Measurements from ENCODE around the gene ZGPAT. TPM values are rescaled to one million over a fixed set of nuclear protein-coding genes. Genes with fewer than 3 reads are reported as not detected.

Gene ZGPAT
- total and polyA plus RNA-seq, 9 of the 15 experiments (the other 6 are each of a cell fraction or from before 2014, with no cell fraction given): 0.14 to 26.6 (median 7.4) TPM

DNA sequence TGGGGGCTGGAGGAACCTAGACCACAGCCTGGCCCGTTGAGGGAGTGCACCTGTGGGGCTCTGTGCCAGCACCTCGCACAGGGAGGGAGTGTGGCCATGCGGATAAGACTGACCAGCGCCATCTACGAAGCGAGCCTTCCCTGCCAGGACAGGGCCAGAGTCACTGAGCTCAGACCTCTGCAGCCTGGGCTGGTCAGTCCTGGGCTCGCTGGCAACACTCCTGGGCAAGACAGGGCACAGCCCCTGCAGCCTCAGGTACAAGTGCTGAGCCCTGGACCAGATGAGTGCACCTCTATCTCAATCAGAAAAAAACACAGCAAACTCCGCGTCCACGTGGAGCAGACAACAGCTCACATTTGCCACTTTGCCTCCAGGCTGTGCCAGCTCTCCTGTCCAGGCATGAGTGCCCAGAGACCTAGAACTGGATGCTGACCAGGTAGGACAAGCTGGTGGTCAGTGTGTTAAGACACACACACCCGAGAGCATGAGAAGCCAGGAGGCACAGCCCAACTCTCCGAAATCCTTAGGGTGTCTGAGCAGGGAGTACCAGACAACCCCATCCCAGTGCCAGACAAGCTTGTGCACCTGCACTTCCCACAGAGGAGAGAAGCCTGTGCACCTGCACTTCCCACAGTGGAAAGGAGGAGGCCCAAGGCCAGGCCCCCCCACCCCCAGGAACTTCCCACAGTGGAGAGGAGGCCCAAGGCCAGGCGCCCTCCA, 4.9 kb upstream of the ZGPAT start:
- H3K4me3 ChIP-seq: no peak overlapping the region
- peaks cover 16% of the 10 kb centered on the region for H4K20me1 ChIP-seq (replicated peaks; ENCODE audit: control insufficient read depth, insufficient read depth, low read length)
- peaks cover 39% of the 10 kb centered on the region for H3K36me3 ChIP-seq (ENCODE audit: control insufficient read depth, insufficient read depth, low read length)
- no peak for ATAC-seq
- TF ChIP-seq POLR2A (conservative IDR thresholded peaks at IDR 0.05) (peak; percentile 50; the same call in 1 of the 2 replicates), ETV5 (CRISPR knock-in tag; IDR thresholded peaks at IDR 0.05; ENCODE audit: low read depth) (no peak), GTF2F1 (IDR thresholded peaks at IDR 0.05; ENCODE audit: low read depth, low read length) (no peak), STAG1 (CRISPR knock-in tag; IDR thresholded peaks at IDR 0.05; ENCODE audit: borderline replicate concordance) (no peak), TEAD2 (tag; IDR thresholded peaks at IDR 0.05) (no peak)
- peaks cover 30% of the 10 kb centered on the region for H3K79me2 ChIP-seq (ENCODE audit: control insufficient read depth, insufficient read depth, low read length)
- ChIA-PET POLR2A (interaction anchor here (0.7 to 0.8 kb wide), 2 partner anchors 78 to 167 kb away, joined by 3 read pairs; no protein-coding TSS in a partner anchor), CTCF (ENCODE audit: low intra/inter-chr PET ratio) (no interaction called here)
- no peak overlapping the region for H2AFZ ChIP-seq (ENCODE audit: low read depth, low read length)
- no peaks in the 10 kb centered on the region for H3K9me1 ChIP-seq (ENCODE audit: control insufficient read depth, insufficient read depth, low read length)
- H3K27me3 ChIP-seq (ENCODE audit: control insufficient read depth in 2 of 2, insufficient read depth in 2 of 2, low read length in 2 of 2): no peaks in the 10 kb centered on the region
- intact Hi-C loops (cut with micrococcal nuclease) (loop anchor here (10.0 kb wide), 2 partner anchors 82 to 168 kb away; partner anchors contain the start of gene PTK6), in situ Hi-C loops (cut with MboI) (no loop called here)
- H3K9ac ChIP-seq (ENCODE audit: insufficient read depth in 1 of 2, low read depth in 2 of 2, low read length in 2 of 2): peak overlapping the region in 1 of 2 experiments; percentile 36; a peak in 1 of 4 replicates
- no peak for FAIRE-seq
- H3K4me1 ChIP-seq (replicated peaks in 1 of 2; ENCODE audit: control insufficient read depth in 2 of 2, insufficient read depth in 2 of 2, low read length in 2 of 2): peaks cover 15 to 81% of the 10 kb centered on the region in 2 experiments
- peak in 2 of 4 experiments; percentile 3 to 8 for DNase-seq (ENCODE audit: extremely low read depth in 1 of 4, low spot score in 3 of 4)
- 78% methylated on average over 12 of the region's 13 CpGs for WGBS (ENCODE audit: insufficient coverage, low coverage, missing lambda C conversion rate)
- no peak overlapping the region for H3K4me2 ChIP-seq (ENCODE audit: insufficient read depth, low read length)
- H3K27ac ChIP-seq (ENCODE audit: extremely low read depth, low read depth, low read length): no peak overlapping the region
- no TSS peak for BruUV-seq (replicated peaks)
- no peaks in the 10 kb centered on the region for H3K9me3 ChIP-seq (replicated peaks; ENCODE audit: control insufficient read depth, insufficient read depth, low read depth, low read length)
